Measurements from ENCODE around the gene NOTO.
A peak's percentile ranks its signal among the peaks of the same experiment; 100 is the strongest.
"Not testable (repeated sequence)": the region's sequence is repeated elsewhere in the genome, so short reads cannot be mapped to it uniquely, and the experiment has no call there.

NOTO gene

DNA sequence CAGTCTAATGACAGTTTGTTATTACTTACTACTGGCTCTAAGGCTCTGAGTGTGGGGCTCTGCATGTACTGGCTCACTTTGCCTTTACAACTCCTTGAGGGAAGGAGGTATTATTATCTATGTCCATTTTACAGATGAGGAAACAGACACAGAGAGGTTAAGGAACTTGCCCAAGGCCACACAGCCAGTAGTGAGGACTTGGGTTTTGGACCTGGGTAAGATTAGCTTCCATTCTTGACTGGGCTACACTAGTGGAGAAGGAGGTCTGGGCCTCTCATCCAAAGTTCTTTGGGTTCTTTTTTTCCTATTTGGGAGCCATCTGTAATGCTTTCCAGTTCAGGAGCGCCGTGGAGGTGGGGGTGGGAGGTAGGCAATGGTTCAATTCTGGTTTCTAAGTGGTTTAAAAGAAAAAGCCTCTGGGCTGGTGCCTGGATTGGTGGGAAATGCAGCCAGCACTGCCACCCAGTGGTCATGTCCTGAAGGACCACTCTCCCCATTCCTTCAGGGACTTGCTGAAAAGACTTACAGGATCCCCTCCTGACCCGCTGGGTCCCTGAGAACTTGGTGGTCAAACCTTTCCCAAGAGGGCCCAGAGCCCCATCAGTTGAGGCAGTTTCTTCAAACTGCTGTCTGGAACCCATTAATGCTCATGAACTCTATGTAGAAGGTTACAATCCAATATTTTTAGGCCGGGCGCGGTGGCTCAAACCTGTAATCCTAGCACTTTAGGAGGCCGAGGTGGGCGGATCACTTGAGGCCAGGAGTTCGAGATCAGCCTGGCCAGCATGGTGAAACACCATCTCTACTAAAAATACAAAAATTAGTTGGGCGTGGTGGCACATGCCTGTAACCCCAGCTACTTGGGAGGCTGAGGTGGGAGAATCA is 38.6 kb upstream of the NOTO start:
- H3K36me3 ChIP-seq (ENCODE audit: insufficient read depth, low read length) = no peaks in the 10 kb centered on the region
- no peak for TF ChIP-seq EZH2 (IDR thresholded peaks at IDR 0.05; ENCODE audit: borderline replicate concordance, low read depth, low read length, severe bottlenecking)
- peak; percentile 86 for TF ChIP-seq CTCF (IDR thresholded peaks at IDR 0.05; ENCODE audit: borderline replicate concordance, extremely low read depth, low read length, poor library complexity, severe bottlenecking)
- no peaks in the 10 kb centered on the region for H4K20me1 ChIP-seq (ENCODE audit: insufficient read depth, low read length)
- DNase-seq (peak; percentile 66), ATAC-seq (ENCODE audit: insufficient read depth, low read depth) (peak; percentile 95)
- no peak overlapping the region for H3K4me3 ChIP-seq (ENCODE audit: low read depth in 1 of 2, low read length in 2 of 2)
- no peak overlapping the region for H3K27ac ChIP-seq (ENCODE audit: low read length)
- no peaks in the 10 kb centered on the region for H3K4me1 ChIP-seq (ENCODE audit: insufficient read depth, low read length)
- H3K79me2 ChIP-seq (ENCODE audit: insufficient read depth, low read length) = no peaks in the 10 kb centered on the region
- H3K4me2 ChIP-seq (ENCODE audit: insufficient read depth, low read length) = no peak overlapping the region
- no peak overlapping the region for H2AFZ ChIP-seq (ENCODE audit: low read depth, low read length)
- H3K9me3 ChIP-seq (ENCODE audit: insufficient read depth, low read length, severe bottlenecking) = no peaks in the 10 kb centered on the region
- H3K9ac ChIP-seq (ENCODE audit: low read depth, low read length) = no peak overlapping the region
- H3K27me3 ChIP-seq (ENCODE audit: insufficient read depth, low read length, poor library complexity) = no peaks in the 10 kb centered on the region

- DNase-seq; H3K4me3 ChIP-seq (ENCODE audit: low read depth in 1 of 2, low read length in 2 of 2); H3K27me3 ChIP-seq (ENCODE audit: insufficient read depth, low read length, poor library complexity); H3K36me3 ChIP-seq (ENCODE audit: insufficient read depth, low read length); H3K9ac ChIP-seq (ENCODE audit: low read depth, low read length); H3K27ac ChIP-seq (ENCODE audit: low read length); H3K79me2 ChIP-seq (ENCODE audit: insufficient read depth, low read length); H2AFZ ChIP-seq (ENCODE audit: low read depth, low read length); ATAC-seq (ENCODE audit: insufficient read depth, low read depth); H3K9me3 ChIP-seq (ENCODE audit: insufficient read depth, low read length, severe bottlenecking); H3K4me1 ChIP-seq (ENCODE audit: insufficient read depth, low read length); H3K4me2 ChIP-seq (ENCODE audit: insufficient read depth, low read length); H4K20me1 ChIP-seq (ENCODE audit: insufficient read depth, low read length): not testable (repeated sequence)
These were observed 36.4 kb upstream of the NOTO start for GRCh38 chr2:73165978-73166377.

- not testable (repeated sequence) for H3K4me3 ChIP-seq (ENCODE audit: low read depth in 1 of 2, low read length in 2 of 2); H4K20me1 ChIP-seq (ENCODE audit: insufficient read depth, low read length); H3K4me1 ChIP-seq (ENCODE audit: insufficient read depth, low read length); H3K79me2 ChIP-seq (ENCODE audit: insufficient read depth, low read length); H3K4me2 ChIP-seq (ENCODE audit: insufficient read depth, low read length); ATAC-seq (ENCODE audit: insufficient read depth, low read depth); H3K27ac ChIP-seq (ENCODE audit: low read length); H3K36me3 ChIP-seq (ENCODE audit: insufficient read depth, low read length); H2AFZ ChIP-seq (ENCODE audit: low read depth, low read length); H3K27me3 ChIP-seq (ENCODE audit: insufficient read depth, low read length, poor library complexity); DNase-seq; H3K9me3 ChIP-seq (ENCODE audit: insufficient read depth, low read length, severe bottlenecking); H3K9ac ChIP-seq (ENCODE audit: low read depth, low read length)
These were observed 35.6 kb upstream of the NOTO start for GRCh38 chr2:73166813-73167212.

- not testable (repeated sequence) for H3K79me2 ChIP-seq (ENCODE audit: insufficient read depth, low read length); H3K27me3 ChIP-seq (ENCODE audit: insufficient read depth, low read length, poor library complexity); H3K9ac ChIP-seq (ENCODE audit: low read depth, low read length); H2AFZ ChIP-seq (ENCODE audit: low read depth, low read length); H3K9me3 ChIP-seq (ENCODE audit: insufficient read depth, low read length, severe bottlenecking); ATAC-seq (ENCODE audit: insufficient read depth, low read depth); H3K36me3 ChIP-seq (ENCODE audit: insufficient read depth, low read length); DNase-seq; H4K20me1 ChIP-seq (ENCODE audit: insufficient read depth, low read length); H3K4me2 ChIP-seq (ENCODE audit: insufficient read depth, low read length); H3K4me3 ChIP-seq (ENCODE audit: low read depth in 1 of 2, low read length in 2 of 2); H3K27ac ChIP-seq (ENCODE audit: low read length); H3K4me1 ChIP-seq (ENCODE audit: insufficient read depth, low read length)
These were observed 34.0 kb upstream of the NOTO start for GRCh38 chr2:73168348-73168747.

- not testable (repeated sequence) for H3K4me2 ChIP-seq (ENCODE audit: insufficient read depth, low read length); H3K36me3 ChIP-seq (ENCODE audit: insufficient read depth, low read length); H3K9ac ChIP-seq (ENCODE audit: low read depth, low read length); DNase-seq; H4K20me1 ChIP-seq (ENCODE audit: insufficient read depth, low read length); H3K4me3 ChIP-seq (ENCODE audit: low read depth in 1 of 2, low read length in 2 of 2); H2AFZ ChIP-seq (ENCODE audit: low read depth, low read length); H3K4me1 ChIP-seq (ENCODE audit: insufficient read depth, low read length); H3K79me2 ChIP-seq (ENCODE audit: insufficient read depth, low read length); ATAC-seq (ENCODE audit: insufficient read depth, low read depth); H3K27ac ChIP-seq (ENCODE audit: low read length); H3K9me3 ChIP-seq (ENCODE audit: insufficient read depth, low read length, severe bottlenecking)
- H3K27me3 ChIP-seq (ENCODE audit: insufficient read depth, low read length, poor library complexity) = peaks cover 24% of the 10 kb centered on the region
These were observed 32.0 kb upstream of the NOTO start for GRCh38 chr2:73170341-73170740.

Measured in DND-41 (cell line).